SK-N-SH (cell line): ENCODE results near the gene REV1. TPM values are rescaled to one million over a fixed set of nuclear protein-coding genes. Genes with fewer than 3 reads are reported as not detected.

Experiments used
- CTCF ChIA-PET: fragments of 300-600, 350-600 bp; formaldehyde crosslinking; extraction: SDS; loops from one replicate; lab custom pipeline; 2021; lab: Yijun Ruan, JAX
- POLR2A ChIA-PET: fragments of 350-600 bp; sonication (Branson Sonifier 250); formaldehyde crosslinking; extraction: SDS; loops from one replicate; lab custom pipeline; 2020; ENCODE audit warnings: antibody characterized with exemption, inconsistent platforms; lab: Yijun Ruan, JAX
- DNase-seq: peaks from one replicate; pipeline ENCODE4 v3.0.0; 2012
- H2AFZ ChIP-seq: fragments of 200-600 bp; sonication (generic); 2 replicates; pipeline ENCODE4 v1.8.1; 2016; ENCODE audit warnings: antibody characterized with exemption, mild to moderate bottlenecking, low read depth
- H3F3A ChIP-seq: fragments of 200-600 bp; sonication (generic); replicated peaks from 2 replicates; pipeline ENCODE3; 2016; ENCODE audit warnings: antibody characterized with exemption, mild to moderate bottlenecking; ENCODE audit not compliant: insufficient read depth
- H3K27ac ChIP-seq, 2 experiments: fragments of 200-500 bp in 1 of 2; fragments of 200-600 bp in 1 of 2; sonication (Bioruptor generic) in 1 of 2; sonication (generic), shearing (Covaris generic) in 1 of 2; 2 replicates each; pipeline versions ENCODE4 v1.5.1 to v1.6.1; 2014 to 2016; ENCODE audit warnings: low read depth in 2 of 2, inconsistent platforms in 1 of 2, low read length in 1 of 2, mild to moderate bottlenecking in 1 of 2, mixed read lengths in 1 of 2
- H3K27me3 ChIP-seq: fragments of 200-600 bp; sonication (generic), shearing (Covaris generic); 2 replicates; pipeline ENCODE4 v1.6.1; 2016; ENCODE audit warnings: mixed run types; ENCODE audit not compliant: insufficient read depth
- H3K36me3 ChIP-seq, 2 experiments: fragments of 200-500 bp in 1 of 2; fragments of 200-600 bp in 1 of 2; sonication (Bioruptor generic) in 1 of 2; sonication (generic) in 1 of 2; replicated peaks in 1 of 2; 2 replicates each; pipeline versions ENCODE3 to v1.5.1; 2014 to 2016; ENCODE audit warnings: low read length in 1 of 2, mild to moderate bottlenecking in 1 of 2; ENCODE audit not compliant: insufficient read depth in 2 of 2, control insufficient read depth in 1 of 2
- H3K4me1 ChIP-seq, 2 experiments: fragments of 200-500 bp in 1 of 2; fragments of 200-600 bp in 1 of 2; sonication (Bioruptor generic) in 1 of 2; sonication (generic), shearing (Covaris generic) in 1 of 2; 2 replicates each; pipeline versions ENCODE4 v1.5.1 to v1.6.1; 2014 to 2016; ENCODE audit warnings: low read depth in 1 of 2, low read length in 1 of 2, mixed run types in 1 of 2; ENCODE audit not compliant: insufficient read depth in 2 of 2, control insufficient read depth in 1 of 2
- H3K4me2 ChIP-seq: fragments of 200-600 bp; sonication (generic), shearing (Covaris generic); 2 replicates; pipeline ENCODE4 v1.6.1; 2017; ENCODE audit warnings: mixed run types
- H3K4me3 ChIP-seq, 2 experiments: fragments of 200-500 bp in 1 of 2; fragments of 200-600 bp in 1 of 2; sonication (Bioruptor generic) in 1 of 2; sonication (generic), shearing (Covaris generic) in 1 of 2; 2 replicates each; pipeline versions ENCODE4 v1.5.1 to v1.8.1; 2014 to 2016; ENCODE audit warnings: low read depth in 2 of 2, inconsistent platforms in 1 of 2, low read length in 1 of 2, mild to moderate bottlenecking in 1 of 2, mixed read lengths in 1 of 2, moderate library complexity in 1 of 2
- H3K79me2 ChIP-seq: fragments of 200-600 bp; sonication (generic); 2 replicates; pipeline ENCODE4 v1.8.1; 2017; ENCODE audit warnings: mild to moderate bottlenecking; ENCODE audit not compliant: insufficient read depth
- H3K9ac ChIP-seq: fragments of 200-600 bp; sonication (generic); 2 replicates; pipeline ENCODE4 v1.6.1; 2017; ENCODE audit warnings: mixed run types
- H3K9me2 ChIP-seq: fragments of 200-600 bp; sonication (generic); 2 replicates; pipeline ENCODE4 v1.6.1; 2017; ENCODE audit warnings: mixed run types
- H3K9me3 ChIP-seq: fragments of 200-600 bp; sonication (generic); 2 replicates; pipeline ENCODE4 v1.6.1; 2017; ENCODE audit warnings: mixed run types, mild to moderate bottlenecking, moderate library complexity
- H4K20me1 ChIP-seq: fragments of 200-600 bp; sonication (generic); 2 replicates; pipeline ENCODE4 v1.6.1; 2017; ENCODE audit warnings: mild to moderate bottlenecking, mixed run types; ENCODE audit not compliant: insufficient read depth
- CHD2 ChIP-seq: fragments of 150-350 bp; IDR thresholded peaks from 2 replicates; pipeline ENCODE4 v1.6.1; 2018; ENCODE audit warnings: low read length; ENCODE audit not compliant: partially characterized antibody
- CTCF ChIP-seq: fragments of 200-600 bp; sonication (generic); IDR thresholded peaks from 2 replicates; pipeline ENCODE4 v1.6.1; 2017; ENCODE audit warnings: antibody characterized with exemption, mild to moderate bottlenecking, moderate library complexity
- EP300 ChIP-seq, 2 experiments: IDR thresholded peaks; 2 replicates each; pipeline versions ENCODE4 v1.4.0 to v1.6.1; 2012; ENCODE audit warnings: borderline replicate concordance in 1 of 2, low read depth in 1 of 2, low read length in 1 of 2
- EZH2phosphoT487 ChIP-seq: fragments of 200-600 bp; sonication (generic); IDR thresholded peaks from 2 replicates; pipeline ENCODE4 v1.6.1; 2017; ENCODE audit warnings: low read depth, mixed run types, mild to moderate bottlenecking, antibody characterized with exemption, moderate library complexity, borderline replicate concordance
- FOSL2 ChIP-seq: IDR thresholded peaks from 2 replicates; pipeline ENCODE4 v1.4.0; 2012; ENCODE audit warnings: low read depth, mild to moderate bottlenecking, moderate library complexity, borderline replicate concordance
- FOXJ3 ChIP-seq: sonication (generic); formaldehyde crosslinking; IDR thresholded peaks from 2 replicates; pipeline ENCODE4 v1.5.1; 2020; ENCODE audit warnings: mild to moderate bottlenecking, missing genetic modification reagents
- FOXM1 ChIP-seq: IDR thresholded peaks from 2 replicates; pipeline ENCODE4 v1.4.0; 2012; ENCODE audit warnings: low read depth, mild to moderate bottlenecking
- GATA2 ChIP-seq: sonication (generic); formaldehyde crosslinking; IDR thresholded peaks from 2 replicates; pipeline ENCODE4 v1.5.0; 2020; ENCODE audit warnings: mild to moderate bottlenecking, missing genetic modification reagents
- IRF3 ChIP-seq: fragments of 150-350 bp; IDR thresholded peaks from 2 replicates; pipeline ENCODE4 v1.6.1; 2016; ENCODE audit warnings: mild to moderate bottlenecking, low read depth, low read length
- MEF2A ChIP-seq: IDR thresholded peaks from 2 replicates; pipeline ENCODE4 v1.4.0; 2012; ENCODE audit warnings: low read depth, borderline replicate concordance
- PBX3 ChIP-seq: IDR thresholded peaks from 2 replicates; pipeline ENCODE4; 2012
- POLR2AphosphoS5 ChIP-seq: IDR thresholded peaks from 2 replicates; pipeline ENCODE4 v1.6.1; 2012; ENCODE audit warnings: low read depth, low read length
- RCOR1 ChIP-seq: fragments of 150-350 bp; IDR thresholded peaks from 2 replicates; pipeline ENCODE4 v1.6.1; 2017; ENCODE audit warnings: antibody characterized with exemption, low read length
- TAF1 ChIP-seq: IDR thresholded peaks from 2 replicates; pipeline ENCODE4 v1.6.1; 2012; ENCODE audit warnings: low read depth, mild to moderate bottlenecking, low read length, moderate library complexity, borderline replicate concordance
- TCF12 ChIP-seq: IDR thresholded peaks from 2 replicates; pipeline ENCODE4 v1.4.0; 2012
- TEAD4 ChIP-seq: IDR thresholded peaks from 2 replicates; pipeline ENCODE4 v1.4.0; 2012; ENCODE audit warnings: mild to moderate bottlenecking, borderline replicate concordance; ENCODE audit not compliant: insufficient read depth
- ZBTB33 ChIP-seq: IDR thresholded peaks from 2 replicates; pipeline ENCODE4 v1.4.0; 2012; ENCODE audit warnings: low read depth, borderline replicate concordance
- WGBS: methylation state at CpG from one replicate; pipeline ENCODE4 v1.1.6; 2017; ENCODE audit warnings: low lambda C conversion rate; 5-methylcytosine and 5-hydroxymethylcytosine counted together
- polyA plus RNA-seq, 3 experiments: library from polyadenylated mRNA; depleted of rRNA; stranded (reverse); fragments of >200 nt; gene quantifications; 2 replicates each; pipeline ENCODE4 v1.2.3, GENCODE V29; 2012
- TF ChIP-seq, protein P1 (sequence below): IDR thresholded peaks from 2 replicates; pipeline ENCODE4 v1.4.0; 2012; ENCODE audit warnings: low read depth
- TF ChIP-seq, protein P2 (sequence below): fragments of 150-350 bp; IDR thresholded peaks from 2 replicates; pipeline ENCODE4 v1.6.1; 2017; ENCODE audit warnings: antibody characterized with exemption, low read length, low read depth, borderline replicate concordance

The REV1 gene
- polyA plus RNA-seq, 1 of the 3 experiments (the other 2 are of a cell fraction), result 15.9 TPM

DNA sequence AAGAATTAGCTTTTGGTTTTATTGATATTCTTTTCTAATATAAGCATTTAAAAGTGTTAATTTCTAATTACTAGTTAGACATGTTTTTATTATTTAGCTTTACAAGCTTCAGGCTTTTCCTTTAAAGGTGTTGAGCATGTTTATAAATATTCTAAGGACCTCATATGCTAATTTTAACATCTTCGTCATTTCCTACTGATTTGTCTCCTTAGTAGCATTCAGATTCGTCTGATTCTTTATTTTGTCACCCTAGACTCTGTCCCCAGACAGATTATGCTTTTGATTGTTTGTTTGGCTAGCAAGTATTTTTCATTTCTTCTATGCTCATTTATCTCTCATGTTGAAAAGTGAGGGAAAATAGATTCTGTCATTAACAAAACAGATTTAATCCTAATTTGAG is 100.9 kb downstream of the REV1 start:
- POLR2A ChIA-PET, result no interaction called here
- H3K9ac ChIP-seq, result no peak overlapping the region
- WGBS, result 88% methylated on average over 2 of the region's 2 CpGs

More for the DNA sequence above, 100.9 kb downstream of the REV1 start:
- H3K4me2 ChIP-seq, result no peak overlapping the region
- H3K27ac ChIP-seq, result peak overlapping the region in 1 of 2 experiments; percentile 48; a peak in 1 of 4 replicates
- peaks cover 0 to 4% of the 10 kb centered on the region in 2 experiments; a peak in 2 of 4 replicates for H3K4me1 ChIP-seq
- peaks cover 39 to 61% of the 10 kb centered on the region in 2 experiments for H3K36me3 ChIP-seq
- no peak for TF ChIP-seq PBX3
- no peak for TF ChIP-seq RCOR1
- TF ChIP-seq, protein P1, sequence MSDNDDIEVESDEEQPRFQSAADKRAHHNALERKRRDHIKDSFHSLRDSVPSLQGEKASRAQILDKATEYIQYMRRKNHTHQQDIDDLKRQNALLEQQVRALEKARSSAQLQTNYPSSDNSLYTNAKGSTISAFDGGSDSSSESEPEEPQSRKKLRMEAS, result no peak
- no peak for TF ChIP-seq FOSL2
- TF ChIP-seq FOXJ3 (CRISPR knock-in tag), result no peak
- no peak for TF ChIP-seq MEF2A
- no peak for TF ChIP-seq TAF1
- TF ChIP-seq EP300 (IDR thresholded peaks at IDR 0.05; ENCODE audit: borderline replicate concordance in 1 of 2, low read depth in 1 of 2, low read length in 1 of 2), result no peak
- TF ChIP-seq CHD2, result no peak
- no peak for TF ChIP-seq POLR2AphosphoS5
- TF ChIP-seq FOXM1, result no peak
- TF ChIP-seq IRF3, result no peak
- no peak for TF ChIP-seq TEAD4
- TF ChIP-seq TCF12, result no peak
- no peak for TF ChIP-seq ZBTB33
- no peak for TF ChIP-seq GATA2 (CRISPR knock-in tag)
- TF ChIP-seq, protein P2, sequence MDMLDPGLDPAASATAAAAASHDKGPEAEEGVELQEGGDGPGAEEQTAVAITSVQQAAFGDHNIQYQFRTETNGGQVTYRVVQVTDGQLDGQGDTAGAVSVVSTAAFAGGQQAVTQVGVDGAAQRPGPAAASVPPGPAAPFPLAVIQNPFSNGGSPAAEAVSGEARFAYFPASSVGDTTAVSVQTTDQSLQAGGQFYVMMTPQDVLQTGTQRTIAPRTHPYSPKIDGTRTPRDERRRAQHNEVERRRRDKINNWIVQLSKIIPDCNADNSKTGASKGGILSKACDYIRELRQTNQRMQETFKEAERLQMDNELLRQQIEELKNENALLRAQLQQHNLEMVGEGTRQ, result no peak
- no peak for TF ChIP-seq CTCF
- no peak for TF ChIP-seq EZH2phosphoT487
- H3K9me2 ChIP-seq, result no peaks in the 10 kb centered on the region
- H3K79me2 ChIP-seq, result peaks cover 11% of the 10 kb centered on the region; the same call in 1 of the 2 replicates
- H2AFZ ChIP-seq, result no peak overlapping the region
- no peaks in the 10 kb centered on the region for H4K20me1 ChIP-seq
- no peak overlapping the region for H3K4me3 ChIP-seq
- DNase-seq, result no peak
- peaks cover 20% of the 10 kb centered on the region for H3F3A ChIP-seq
- no peaks in the 10 kb centered on the region for H3K9me3 ChIP-seq
- no peaks in the 10 kb centered on the region for H3K27me3 ChIP-seq
- CTCF ChIA-PET, result interaction anchor here (1.1 kb wide), 1 partner anchor 9 kb away, joined by 4 read pairs; no protein-coding TSS in a partner anchor
